Ovary (tissue), 3 donors: Measurements from ENCODE around the gene TRPV4.

Source experiments
- CTCF ChIP-seq, 3 donors: fragments of 450-650 bp in 2 of 3; fragments of 200-600 bp in 1 of 3; IDR thresholded peaks; one replicate each; pipeline versions ENCODE4 v1.5.1 to v1.8.0; 2016 to 2022; ENCODE audit warnings: antibody characterized with exemption in 3 of 3, mild to moderate bottlenecking in 1 of 3
- EP300 ChIP-seq: sonication (generic); formaldehyde crosslinking; IDR thresholded peaks from one replicate; pipeline ENCODE4 v1.6.1; 2017; ENCODE audit warnings: antibody characterized with exemption
- POLR2A ChIP-seq: fragments of 450-650 bp; IDR thresholded peaks from one replicate; pipeline ENCODE4 v1.6.1; 2017; ENCODE audit warnings: antibody characterized with exemption, mild to moderate bottlenecking, moderate library complexity
- donor health status: DM: no; HTN: no; CAD: no.

- TF ChIP-seq CTCF (IDR thresholded peaks at IDR 0.05) (no peak), POLR2A (no peak), EP300 (no peak)
These were observed 11.2 kb downstream of the TRPV4 start for GRCh38 chr12:109821968-109822367.
